Measurements from ENCODE around the gene RTF2.

DNA sequence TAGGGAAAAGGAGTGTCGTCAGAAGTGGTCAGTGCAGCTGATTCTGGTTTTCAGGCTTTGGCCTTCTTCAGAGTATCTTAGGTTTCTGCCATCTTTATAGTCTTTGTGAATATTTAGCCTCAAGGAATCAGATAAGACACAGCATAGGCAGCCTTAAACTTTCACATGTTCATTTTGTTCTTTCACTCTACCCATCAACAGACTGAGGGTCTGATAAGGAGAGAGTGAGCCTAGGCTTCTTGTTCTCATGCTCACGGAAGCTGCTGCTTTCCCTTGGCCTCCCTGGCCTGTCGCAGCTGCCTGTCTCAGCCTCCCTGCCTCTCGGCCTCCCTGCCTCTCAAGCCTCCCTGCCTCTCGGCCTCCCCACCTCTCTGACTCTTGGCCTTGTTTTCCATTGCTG lies 20.1 kb downstream of the RTF2 start:
- TF ChIP-seq CTCF (IDR thresholded peaks at IDR 0.05) (no peak), POLR2A (IDR thresholded peaks at IDR 0.05) (no peak)
